GM12878 (cell line): ENCODE measurements around the gene HTR4. TPM values are rescaled to one million over a fixed set of nuclear protein-coding genes. Genes with fewer than 3 reads are reported as not detected.

ENCODE experiments used
- ATAC-seq: fragments of 200-7000 bp; cut with Tn5 transposase; 3 replicates; pipeline ENCODE4 v1.9.1; 2020; ENCODE audit warnings: mild to moderate bottlenecking, moderate library complexity
- BruUV-seq: library from RNA; stranded (reverse); fragments of 400-500 nt; replicated peaks from 2 replicates; lab custom pipeline; 2021; lab: Mats Ljungman, UMichigan
- CTCF ChIA-PET: fragments of 300-600 bp; sonication (Branson Sonifier 250); formaldehyde crosslinking; extraction: SDS; loops from one replicate; lab custom pipeline; 2021; ENCODE audit warnings: inconsistent platforms; lab: Yijun Ruan, JAX
- POLR2A ChIA-PET: fragments of 350-600 bp; formaldehyde crosslinking; extraction: SDS; loops from one replicate; lab custom pipeline; 2021; ENCODE audit warnings: inconsistent platforms; lab: Charles Lee
- RAD21 ChIA-PET: fragments of 300-600 bp; sonication (Branson Sonifier 250); formaldehyde crosslinking; loops from one replicate; lab custom pipeline; 2023; ENCODE audit warnings: antibody characterized with exemption; ENCODE audit not compliant: unreplicated experiment; lab: Charles Lee
- SMC1A ChIA-PET: fragments of 300-600 bp; sonication (Branson Sonifier 250); formaldehyde crosslinking; loops from one replicate; lab custom pipeline; 2023; ENCODE audit not compliant: unreplicated experiment, uncharacterized antibody; lab: Charles Lee
- DNase-seq: peaks from one replicate; pipeline ENCODE4 v3.0.0-alpha.2; 2011; ENCODE audit warnings: low read depth, low spot score
- FAIRE-seq: peaks from 3 replicates; lab custom pipeline; 2011; peaks lifted over from hg19 to GRCh38; lab: Jason Lieb, UNC
- H2AFZ ChIP-seq: 2 replicates; pipeline ENCODE4 v1.6.0; 2011; ENCODE audit warnings: low read depth, low read length, control low read depth; ENCODE audit not compliant: control insufficient read depth
- H3K27ac ChIP-seq: 2 replicates; pipeline ENCODE4 v1.5.1; 2011; ENCODE audit warnings: control low read depth; ENCODE audit not compliant: control insufficient read depth, insufficient read depth
- H3K27me3 ChIP-seq, 2 experiments: replicated peaks in 1 of 2; 2 replicates each; pipeline versions ENCODE4 v1.6.0 to v1.6.1; 2011; ENCODE audit warnings: low read length in 1 of 2; ENCODE audit not compliant: control insufficient read depth in 2 of 2, insufficient read depth in 2 of 2
- H3K36me3 ChIP-seq, 2 experiments: 2 replicates each; pipeline ENCODE4 v1.5.1; 2011; ENCODE audit warnings: low read length in 1 of 2; ENCODE audit not compliant: control insufficient read depth in 2 of 2, insufficient read depth in 2 of 2
- H3K4me1 ChIP-seq: 2 replicates; pipeline ENCODE4 v1.6.1; 2011; ENCODE audit warnings: mild to moderate bottlenecking, low read length, moderate library complexity, mixed read lengths; ENCODE audit not compliant: control insufficient read depth, insufficient read depth
- H3K4me2 ChIP-seq: 2 replicates; pipeline ENCODE4 v1.6.0; 2011; ENCODE audit warnings: control low read depth; ENCODE audit not compliant: control insufficient read depth, insufficient read depth
- H3K4me3 ChIP-seq: fragments of 200-600 bp; sonication (generic); 2 replicates; pipeline ENCODE4 v1.5.1; 2016
- H3K79me2 ChIP-seq: 2 replicates; pipeline ENCODE4 v1.6.0; 2011; ENCODE audit warnings: low read length; ENCODE audit not compliant: control insufficient read depth, insufficient read depth
- H3K9ac ChIP-seq: 2 replicates; pipeline ENCODE4 v1.8.0; 2011; ENCODE audit warnings: low read length, control low read depth, mixed read lengths; ENCODE audit not compliant: control insufficient read depth, insufficient read depth
- H3K9me3 ChIP-seq: replicated peaks from 3 replicates; pipeline ENCODE4 v1.5.1; 2011; ENCODE audit warnings: mild to moderate bottlenecking, low read length; ENCODE audit not compliant: control insufficient read depth, insufficient read depth
- H4K20me1 ChIP-seq: 2 replicates; pipeline ENCODE4 v1.6.0; 2011; ENCODE audit not compliant: control insufficient read depth, insufficient read depth
- ASH2L ChIP-seq: fragments of 300-600, 200-600 bp; sonication (generic); IDR thresholded peaks from 2 replicates; pipeline ENCODE4 v1.6.1; 2017; ENCODE audit warnings: low read depth, mild to moderate bottlenecking, borderline replicate concordance
- ATF2 ChIP-seq: IDR thresholded peaks from 2 replicates; pipeline ENCODE4 v1.6.1; 2012; ENCODE audit warnings: low read length, inconsistent platforms
- BMI1 ChIP-seq: fragments of 450-650 bp; IDR thresholded peaks from 2 replicates; pipeline ENCODE4 v1.6.1; 2016; ENCODE audit warnings: mild to moderate bottlenecking, moderate library complexity, borderline replicate concordance
- BRCA1 ChIP-seq: IDR thresholded peaks from 2 replicates; pipeline ENCODE4 v1.6.1; 2011; ENCODE audit warnings: low read depth, low read length, improper control_type of control experiment
- EED ChIP-seq: sonication (generic); IDR thresholded peaks from 2 replicates; pipeline ENCODE4 v1.6.1; 2016; ENCODE audit warnings: antibody characterized with exemption, low read depth
- EP300 ChIP-seq, 2 experiments: fragments of 150-350 bp in 1 of 2; IDR thresholded peaks; 2 replicates each; pipeline ENCODE4 v1.6.1; 2011 to 2012; ENCODE audit warnings: low read depth in 2 of 2, low read length in 2 of 2, borderline replicate concordance in 1 of 2, improper control_type of control experiment in 1 of 2, inconsistent platforms in 1 of 2; ENCODE audit not compliant: control insufficient read depth in 1 of 2
- HDAC6 ChIP-seq: fragments of 200-600 bp; sonication (generic); IDR thresholded peaks from one replicate; pipeline ENCODE4 v1.8.0; 2017; ENCODE audit warnings: antibody characterized with exemption; ENCODE audit not compliant: unreplicated experiment
- IRF3 ChIP-seq: fragments of 450-650 bp; IDR thresholded peaks from 2 replicates; pipeline ENCODE4 v1.6.1; 2014; ENCODE audit warnings: mild to moderate bottlenecking
- MAX ChIP-seq: IDR thresholded peaks from 2 replicates; pipeline ENCODE4 v1.6.1; 2012; ENCODE audit warnings: low read depth, low read length, improper control_type of control experiment
- PKNOX1 ChIP-seq: fragments of 450-650 bp; IDR thresholded peaks from 2 replicates; pipeline ENCODE4 v1.6.1; 2016; ENCODE audit warnings: mild to moderate bottlenecking
- RCOR1 ChIP-seq: conservative IDR thresholded peaks from 2 replicates; pipeline ENCODE4 v1.6.1; 2012; ENCODE audit warnings: low read depth, low read length, improper control_type of control experiment
- SMAD1 ChIP-seq: fragments of 450-650 bp; IDR thresholded peaks from 2 replicates; pipeline ENCODE4 v1.6.1; 2018; ENCODE audit warnings: mild to moderate bottlenecking, low read depth; ENCODE audit not compliant: partially characterized antibody
- SMARCA5 ChIP-seq: fragments of 450-650 bp; IDR thresholded peaks from 2 replicates; pipeline ENCODE4 v1.6.1; 2017; ENCODE audit warnings: mild to moderate bottlenecking
- USF1 ChIP-seq: IDR thresholded peaks from 2 replicates; pipeline ENCODE4 v1.6.1; 2011; ENCODE audit warnings: borderline replicate concordance, low read depth, mild to moderate bottlenecking, moderate library complexity, mixed read lengths, low read length; ENCODE audit not compliant: insufficient read depth; ENCODE audit errors: extremely low read length
- WGBS: methylation state at CpG from one replicate; pipeline ENCODE4 v1.1.6; 2016; ENCODE audit warnings: low lambda C conversion rate; ENCODE audit not compliant: insufficient replicate concordance, insufficient coverage; ENCODE audit errors: missing lambda C conversion rate; 5-methylcytosine and 5-hydroxymethylcytosine counted together
- in situ Hi-C: fragments of 300-500 bp; cut with MboI; formaldehyde crosslinking; loops from 9 replicates; pipeline ENCODE4 v1.14.3; 2018; ENCODE audit warnings: mixed read lengths
- intact Hi-C: fragments of 100-400 bp; cut with micrococcal nuclease; formaldehyde crosslinking; loops from one replicate; pipeline ENCODE4 v1.14.2; 2022; ENCODE audit not compliant: unreplicated experiment
- polyA plus RNA-seq, 11 experiments: library from polyadenylated mRNA; depleted of rRNA in 4 of 11; unstranded in 6 of 11; stranded (reverse) in 5 of 11; fragments of >200 nt; fragmentation: Nextera tagmentation in 4 of 11; fragmentation: Illumina TruSeq in 1 of 11; extraction: Ambion mirVana in 4 of 11; extraction: Trizol in 1 of 11; gene quantifications; 1 replicate in 1 of 11; 2 replicates in 10 of 11; pipeline versions ENCODE4 v1.2.1 to v1.2.3, GENCODE V29; 2011 to 2016; ENCODE audit warnings: inconsistent platforms in 2 of 11, missing spikeins in 2 of 11, low read depth in 1 of 11
- total RNA-seq, 4 experiments: library from RNA; depleted of rRNA in 3 of 4; stranded (reverse); fragments of >200 nt in 3 of 4; fragmentation: Illumina TruSeq in 1 of 4; extraction: Trizol in 1 of 4; gene quantifications; 2 replicates each; pipeline versions ENCODE4 v1.2.1 to v1.2.3, GENCODE V29; 2013 to 2021
- TF ChIP-seq, protein P1 (sequence below), 3 experiments: IDR thresholded peaks in 2 of 3; conservative IDR thresholded peaks in 1 of 3; 2 replicates each; pipeline ENCODE4 v1.5.1; 2011; ENCODE audit warnings: low read depth in 3 of 3, low read length in 3 of 3, mild to moderate bottlenecking in 3 of 3, control low read depth in 2 of 3, moderate library complexity in 2 of 3, inconsistent platforms in 1 of 3, mixed read lengths in 1 of 3; ENCODE audit not compliant: control insufficient read depth in 2 of 3, insufficient read depth in 1 of 3; ENCODE audit errors: extremely low read depth in 1 of 3

Gene HTR4
- total and polyA plus RNA-seq, 10 of the 15 experiments (the other 5 are each of a cell fraction or from before 2014, with no cell fraction given): not detected

- TF ChIP-seq MAX (no peak), ATF2 (no peak), ASH2L (no peak), SMARCA5 (no peak), BRCA1 (no peak)
Measured at GRCh38 chr5:148569948-148570347, 84.4 kb downstream of the HTR4 start (continued).

DNA sequence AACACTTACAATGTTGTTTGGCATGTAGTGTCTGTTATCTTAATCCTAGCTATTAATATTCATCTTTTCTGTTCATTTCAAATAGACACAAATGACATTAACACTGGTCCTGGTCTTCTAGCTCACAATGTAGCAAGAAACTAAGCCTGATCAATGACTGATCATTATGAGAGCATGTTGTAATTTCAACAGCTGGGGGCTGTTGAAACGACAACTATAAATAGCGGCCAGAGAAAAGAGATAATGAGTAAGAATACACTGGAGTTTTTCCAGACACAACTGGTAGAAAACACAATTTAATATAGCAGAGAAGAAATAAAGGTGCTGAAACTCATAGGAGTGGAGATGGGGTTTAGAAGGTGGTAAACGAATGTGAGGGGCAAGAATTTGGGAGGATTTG lies 89.2 kb downstream of the HTR4 start:
- in situ Hi-C loops: no loop called here
- Histone ChIP-seq H3K27me3 (no peaks in the 10 kb centered on the region), H3K79me2 (no peaks in the 10 kb centered on the region), H3K4me2 (no peak overlapping the region), H4K20me1 (no peaks in the 10 kb centered on the region), H3K36me3 (no peaks in the 10 kb centered on the region), H3K27ac (no peak overlapping the region), H3K4me3 (no peak overlapping the region), H3K9ac (no peak overlapping the region), H2AFZ (no peak overlapping the region), H3K9me3 (no peaks in the 10 kb centered on the region), H3K4me1 (no peaks in the 10 kb centered on the region)
- no TSS peak for BruUV-seq
- ChIA-PET SMC1A (interaction anchor here (0.6 kb wide), 1 partner anchor 120 kb away, joined by 3 read pairs; no protein-coding TSS in a partner anchor), RAD21 (no interaction called here), CTCF (no interaction called here), POLR2A (interaction anchor here (0.6 kb wide), 1 partner anchor 83 kb away, joined by 3 read pairs; no protein-coding TSS in a partner anchor)
- ATAC-seq (no peak), FAIRE-seq (no peak), DNase-seq (no peak)
- TF ChIP-seq, protein P1, sequence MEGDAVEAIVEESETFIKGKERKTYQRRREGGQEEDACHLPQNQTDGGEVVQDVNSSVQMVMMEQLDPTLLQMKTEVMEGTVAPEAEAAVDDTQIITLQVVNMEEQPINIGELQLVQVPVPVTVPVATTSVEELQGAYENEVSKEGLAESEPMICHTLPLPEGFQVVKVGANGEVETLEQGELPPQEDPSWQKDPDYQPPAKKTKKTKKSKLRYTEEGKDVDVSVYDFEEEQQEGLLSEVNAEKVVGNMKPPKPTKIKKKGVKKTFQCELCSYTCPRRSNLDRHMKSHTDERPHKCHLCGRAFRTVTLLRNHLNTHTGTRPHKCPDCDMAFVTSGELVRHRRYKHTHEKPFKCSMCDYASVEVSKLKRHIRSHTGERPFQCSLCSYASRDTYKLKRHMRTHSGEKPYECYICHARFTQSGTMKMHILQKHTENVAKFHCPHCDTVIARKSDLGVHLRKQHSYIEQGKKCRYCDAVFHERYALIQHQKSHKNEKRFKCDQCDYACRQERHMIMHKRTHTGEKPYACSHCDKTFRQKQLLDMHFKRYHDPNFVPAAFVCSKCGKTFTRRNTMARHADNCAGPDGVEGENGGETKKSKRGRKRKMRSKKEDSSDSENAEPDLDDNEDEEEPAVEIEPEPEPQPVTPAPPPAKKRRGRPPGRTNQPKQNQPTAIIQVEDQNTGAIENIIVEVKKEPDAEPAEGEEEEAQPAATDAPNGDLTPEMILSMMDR (IDR thresholded peaks at IDR 0.05 in 2 of 3, conservative IDR thresholded peaks at IDR 0.05 in 1 of 3; ENCODE audit: control insufficient read depth in 2 of 3, extremely low read depth in 1 of 3, insufficient read depth in 1 of 3, low read depth in 3 of 3, low read length in 3 of 3): no peak
- TF ChIP-seq BMI1 (no peak), EP300 (IDR thresholded peaks at IDR 0.05; ENCODE audit: borderline replicate concordance in 1 of 2, control insufficient read depth in 1 of 2, low read depth in 2 of 2, low read length in 2 of 2) (no peak), EED (no peak), IRF3 (no peak), RCOR1 (no peak), SMAD1 (no peak), USF1 (no peak), PKNOX1 (no peak), HDAC6 (no peak)
- intact Hi-C loops: no loop called here
- 0% methylated on average over 3 of the region's 3 CpGs for whole genome bisulfite sequencing
